ENCODE results near the gene PLCB1.
"Not testable (repeated sequence)": the region's sequence is repeated elsewhere in the genome, so short reads cannot be mapped to it uniquely, and the experiment has no call there.

Gene PLCB1

DNA sequence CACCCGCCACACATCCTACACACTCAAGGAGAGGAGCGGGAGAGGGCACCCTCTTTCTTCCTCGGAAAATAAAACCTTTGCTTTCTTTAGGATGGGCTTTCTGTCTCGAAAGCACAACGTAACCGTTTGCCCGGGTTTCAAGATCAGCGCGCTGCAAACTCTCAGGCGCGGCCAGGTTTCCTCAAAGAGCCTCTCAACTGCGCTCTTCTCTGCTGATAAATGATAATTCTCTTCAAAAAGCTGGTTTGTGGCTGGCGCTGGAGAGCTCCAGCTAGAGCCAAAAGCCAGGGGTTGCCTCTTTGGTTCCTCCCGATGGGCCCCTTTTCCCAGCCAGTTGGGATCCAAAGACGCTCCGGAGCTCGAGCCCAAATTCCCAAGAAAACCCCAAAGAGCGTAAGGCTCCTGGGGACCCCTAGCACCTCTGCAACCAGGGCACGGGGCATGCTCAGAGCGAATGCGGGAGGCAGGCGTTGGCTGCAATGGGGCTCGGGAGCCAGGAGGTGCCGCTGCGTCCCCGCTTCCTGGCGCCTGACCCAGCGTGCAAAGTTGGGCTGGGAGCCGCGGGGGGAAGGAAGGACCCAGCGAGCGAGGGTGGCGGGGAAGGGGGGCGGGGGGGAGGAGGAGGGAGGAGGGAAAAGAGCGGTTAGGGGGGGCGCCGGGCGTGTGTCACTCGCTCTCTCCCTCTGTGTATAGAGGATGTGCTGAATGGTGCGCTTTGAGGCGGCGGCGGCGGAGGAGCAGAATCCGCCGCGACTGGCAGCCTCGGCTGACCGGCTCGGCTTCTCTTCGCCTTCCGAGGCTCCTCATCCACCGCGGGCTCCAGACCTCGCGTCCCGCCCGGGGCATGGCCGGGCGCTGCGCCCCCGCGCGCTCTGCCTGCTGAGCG lies at the start of gene PLCB1:
Gene PLCB1 (plus strand): TSS at position 669 of the 886 bp plus-strand sequence. CDS start 386 bp downstream, outside the sequence.
- DNase-seq (ENCODE audit: low read depth), result peak; percentile 71

- DNase-seq (ENCODE audit: low read depth), result no peak
Measured at GRCh38 chr20:8082989-8083388, 49.1 kb upstream of the PLCB1 start.

DNA sequence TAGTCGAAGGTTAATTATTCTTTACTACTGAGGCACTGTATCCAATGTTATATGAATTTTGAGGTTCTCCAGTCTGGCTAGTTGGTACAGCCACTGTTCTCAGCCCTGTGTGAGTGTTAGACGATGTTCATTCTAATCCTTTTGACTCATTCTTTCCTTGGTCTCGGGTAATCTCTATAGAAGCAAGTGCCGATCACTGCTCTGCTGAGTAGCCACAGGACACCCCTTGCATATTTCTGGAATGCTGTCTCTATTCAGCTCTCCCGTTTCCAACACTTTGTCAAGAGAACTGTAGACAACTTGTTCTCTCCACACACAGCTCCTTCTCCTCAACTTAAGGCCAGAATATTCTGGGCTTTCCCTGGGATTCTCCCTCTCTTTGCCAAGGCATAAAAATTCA lies 42.4 kb upstream of the PLCB1 start:
- DNase-seq (ENCODE audit: low read depth), result no peak

DNA sequence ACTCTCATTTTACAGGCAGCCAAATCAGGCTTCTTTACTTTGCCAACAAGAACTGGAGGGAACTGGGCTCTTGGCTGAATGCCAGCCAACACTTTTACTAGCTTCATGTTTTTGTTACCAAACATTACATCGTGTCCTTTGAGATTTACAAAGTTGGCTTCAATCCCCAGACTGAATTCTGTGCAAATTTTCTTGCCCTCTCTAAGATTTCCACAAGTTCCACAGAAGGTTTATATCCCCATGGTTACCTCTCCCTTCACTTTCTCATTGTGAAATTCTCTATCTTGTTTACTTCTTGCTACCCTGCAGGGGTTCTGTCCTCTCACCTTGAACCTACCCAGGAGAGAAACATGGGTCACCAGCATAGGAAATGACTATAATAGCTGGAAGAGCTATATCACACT lies 37.6 kb upstream of the PLCB1 start:
- no peak for DNase-seq (ENCODE audit: low read depth)

DNA sequence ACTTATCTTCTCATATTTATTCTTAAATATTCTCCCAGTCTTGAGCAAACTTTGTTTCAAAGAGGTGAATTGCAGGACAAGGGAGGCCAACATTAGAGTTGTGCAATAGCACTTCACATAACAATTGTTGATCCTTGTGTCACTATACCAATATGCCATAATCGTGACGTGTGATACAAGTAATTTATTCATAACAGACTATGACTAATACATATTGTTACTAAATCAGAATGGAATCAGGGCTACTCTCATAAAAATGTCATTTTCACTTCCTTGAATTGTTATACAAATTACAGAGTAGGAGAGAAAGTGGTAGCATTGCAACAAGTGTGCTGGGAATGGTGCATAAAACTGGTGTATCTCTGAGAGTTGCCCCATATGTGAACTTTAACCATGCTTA lies 37.2 kb upstream of the PLCB1 start:
- no peak for DNase-seq (ENCODE audit: low read depth)

GRCh38 chr20:8095648-8096572 lies 36.2 kb upstream of the PLCB1 start:
- DNase-seq (ENCODE audit: low read depth), result no peak

GRCh38 chr20:8097307-8097706 lies 34.8 kb upstream of the PLCB1 start:
- no peak for DNase-seq (ENCODE audit: low read depth)

DNA sequence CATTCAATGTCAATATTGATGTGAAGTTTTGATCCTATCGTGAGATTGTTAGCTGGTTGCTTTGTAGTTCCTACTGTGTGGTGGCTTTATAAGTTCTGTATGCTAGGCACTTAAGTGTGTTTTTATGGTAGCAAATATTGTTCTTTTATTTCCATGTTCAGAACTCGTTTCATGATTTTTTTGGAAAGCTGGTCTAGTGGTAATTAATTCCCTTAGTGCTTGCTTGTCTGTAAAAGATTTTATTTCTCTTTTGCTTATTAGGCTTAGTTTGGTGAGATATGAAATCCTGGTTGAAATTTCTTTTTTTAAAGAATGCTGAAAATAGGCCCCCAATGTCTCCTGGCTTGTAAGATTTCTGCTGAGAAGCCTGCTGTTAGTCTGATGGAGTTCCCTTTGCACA lies 27.8 kb upstream of the PLCB1 start:
- DNase-seq (ENCODE audit: low read depth), result no peak

- not testable (repeated sequence) for DNase-seq (ENCODE audit: low read depth)
Measured at GRCh38 chr20:8114612-8115011, 17.5 kb upstream of the PLCB1 start.

DNA sequence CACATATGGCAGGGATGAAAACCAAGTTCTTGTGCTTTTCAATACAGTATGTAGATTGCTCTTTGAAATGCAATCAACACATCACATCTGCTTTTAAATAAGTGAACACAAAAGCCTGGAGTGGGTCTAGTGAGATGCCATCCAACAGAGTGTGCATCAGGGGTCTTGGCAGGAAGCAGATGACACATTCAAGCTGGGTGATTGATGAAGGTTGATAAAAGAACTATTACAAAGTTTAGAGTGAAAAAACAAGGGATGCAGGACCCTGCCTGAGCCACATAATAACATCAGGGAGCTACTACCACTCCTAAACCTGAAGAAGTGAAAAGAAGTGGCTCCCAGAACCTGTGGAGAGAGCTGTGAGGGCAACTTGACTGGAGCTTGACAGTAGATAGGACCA lies 16.6 kb upstream of the PLCB1 start:
- no peak for DNase-seq (ENCODE audit: low read depth)

- no peak for DNase-seq (ENCODE audit: low read depth)
Measured at GRCh38 chr20:8116067-8116811, 15.8 kb upstream of the PLCB1 start.

DNA sequence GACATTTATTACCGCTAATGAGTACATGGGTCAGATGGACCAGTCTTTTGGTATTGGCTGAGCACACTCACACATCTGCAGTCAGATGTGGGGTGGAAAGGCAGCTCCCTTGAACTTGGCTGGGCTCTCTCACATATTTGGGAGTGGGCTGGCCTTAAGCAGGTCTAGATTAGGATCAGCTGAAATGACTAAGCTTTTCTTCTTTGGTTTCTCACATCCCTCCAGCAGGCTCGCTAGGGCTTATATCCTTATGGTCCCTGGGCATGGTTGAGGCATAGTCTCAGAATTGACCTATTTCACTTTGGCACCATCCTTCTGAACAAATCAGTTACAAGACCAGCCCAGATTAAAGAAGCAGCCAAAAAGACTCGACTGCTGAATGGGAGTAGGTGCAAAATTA lies 14.4 kb upstream of the PLCB1 start:
- DNase-seq (ENCODE audit: low read depth), result no peak

- DNase-seq (ENCODE audit: low read depth), result no peak
Measured at GRCh38 chr20:8118039-8118438, 14.0 kb upstream of the PLCB1 start.

DNA sequence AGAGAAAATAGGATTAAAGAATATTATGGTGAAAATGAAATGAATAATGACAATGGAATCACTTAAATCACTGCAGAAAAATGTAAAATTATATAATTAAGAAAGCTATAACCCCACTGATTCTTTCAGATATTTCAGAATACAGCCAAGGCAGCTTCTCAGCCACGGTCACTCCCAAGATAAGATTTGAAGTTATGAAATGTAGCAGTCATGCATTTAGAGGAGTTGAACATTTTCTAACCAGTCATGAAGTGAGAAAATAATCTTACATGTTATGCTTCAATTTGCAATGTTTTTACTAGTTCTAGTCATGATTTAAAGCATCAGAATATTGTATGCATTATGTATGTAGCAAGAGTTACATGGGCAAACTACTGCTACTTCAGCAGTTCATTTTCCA lies 13.3 kb upstream of the PLCB1 start:
- no peak for DNase-seq (ENCODE audit: low read depth)

- no peak for DNase-seq (ENCODE audit: low read depth)
Measured at GRCh38 chr20:8121666-8122065, 10.4 kb upstream of the PLCB1 start.

GRCh38 chr20:8124639-8125038 lies 7.4 kb upstream of the PLCB1 start:
- DNase-seq (ENCODE audit: low read depth), result no peak

- DNase-seq (ENCODE audit: low read depth), result no peak
Measured at GRCh38 chr20:8126181-8126580, 5.9 kb upstream of the PLCB1 start.

DNA sequence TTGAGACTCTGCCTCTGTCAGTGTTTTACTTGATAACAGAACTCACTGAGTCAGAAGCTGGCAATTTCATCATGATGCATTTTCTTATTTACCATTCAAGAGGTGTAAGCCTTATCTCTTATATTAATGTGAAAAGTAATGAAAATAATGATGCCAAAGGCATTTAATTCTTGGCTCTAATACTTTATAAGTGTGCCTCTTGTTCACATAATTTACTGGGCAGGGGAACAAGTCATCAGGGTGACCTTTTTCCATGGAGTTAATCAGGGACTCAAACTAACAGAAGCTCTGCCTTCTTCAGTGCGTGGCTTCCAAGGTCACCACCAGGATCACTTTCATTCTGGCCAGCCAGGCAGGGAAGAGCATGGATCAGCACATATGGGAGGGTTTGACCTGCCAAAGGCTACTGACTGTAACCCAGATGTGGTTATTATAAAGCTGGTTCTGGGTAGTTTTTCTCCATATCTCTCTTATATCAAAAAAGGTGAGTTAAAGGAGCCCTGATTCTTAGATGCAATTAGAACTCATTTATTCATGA lies 5.2 kb upstream of the PLCB1 start:
- DNase-seq (ENCODE audit: low read depth), result no peak

- DNase-seq (ENCODE audit: low read depth), result no peak
Measured at GRCh38 chr20:8127553-8128255, 4.4 kb upstream of the PLCB1 start.

DNA sequence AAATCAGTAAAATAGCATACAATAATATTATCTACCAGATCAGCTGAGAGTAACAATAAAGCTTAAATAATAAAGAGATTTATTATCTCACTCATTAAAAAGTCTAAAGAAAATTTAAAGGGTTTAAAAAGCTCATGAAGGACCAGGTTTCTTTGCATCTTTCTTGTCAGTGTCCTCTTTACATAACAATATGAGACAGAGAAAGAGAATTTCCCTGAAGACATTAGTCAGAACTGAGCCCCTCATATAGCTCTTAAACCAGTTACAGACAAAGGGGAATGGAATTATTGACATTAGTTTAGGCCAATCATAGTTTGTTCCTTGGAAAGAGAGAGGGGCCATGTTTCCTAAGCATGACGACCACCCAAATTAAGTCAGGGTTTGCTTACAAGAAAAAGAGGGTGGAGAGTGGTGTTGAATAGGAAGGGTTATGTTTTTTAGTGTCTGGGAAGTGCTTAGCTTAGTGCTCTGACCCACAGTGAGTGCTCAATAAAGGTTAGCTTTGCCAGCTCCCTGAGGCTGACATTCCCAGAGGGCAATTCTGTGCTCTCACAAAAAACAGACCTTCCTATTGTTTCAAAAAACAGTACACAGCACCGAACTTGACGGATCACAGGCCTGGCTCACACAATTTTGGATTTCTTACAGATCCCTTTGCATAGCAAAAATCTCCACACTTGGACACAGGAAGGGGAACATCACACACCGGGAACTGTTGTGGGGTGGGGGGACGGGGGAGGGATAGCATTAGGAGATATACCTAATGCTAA lies 3.6 kb upstream of the PLCB1 start:
- no peak for DNase-seq (ENCODE audit: low read depth)

Data from activated T-cell treated with anti-CD3 and anti-CD28 coated beads for 48 hours (primary cell).